GM19395 (cell line): ENCODE data around the gene ARHGAP24.

ENCODE experiments used
- ATAC-seq: cut with Tn5 transposase; IDR thresholded peaks from one replicate; pipeline ENCODE4 v1.9.1; 2021; ENCODE audit warnings: mild to moderate bottlenecking, moderate library complexity; ENCODE audit not compliant: unreplicated experiment

The ARHGAP24 gene

GRCh38 chr4:85474818-85475630 is at the start of gene ARHGAP24:
Gene ARHGAP24, plus strand, starts transcription at chr4:85475150.
- ATAC-seq: peak; percentile 95

- no peak for ATAC-seq
Measured at GRCh38 chr4:85426366-85426765, 48.6 kb upstream of the ARHGAP24 start.

GRCh38 chr4:85427123-85427522 is 47.8 kb upstream of the ARHGAP24 start:
- no peak for ATAC-seq

GRCh38 chr4:85430226-85430625 is 44.7 kb upstream of the ARHGAP24 start:
- ATAC-seq: no peak

- ATAC-seq: no peak
Measured at GRCh38 chr4:85430697-85431096, 44.3 kb upstream of the ARHGAP24 start.

DNA sequence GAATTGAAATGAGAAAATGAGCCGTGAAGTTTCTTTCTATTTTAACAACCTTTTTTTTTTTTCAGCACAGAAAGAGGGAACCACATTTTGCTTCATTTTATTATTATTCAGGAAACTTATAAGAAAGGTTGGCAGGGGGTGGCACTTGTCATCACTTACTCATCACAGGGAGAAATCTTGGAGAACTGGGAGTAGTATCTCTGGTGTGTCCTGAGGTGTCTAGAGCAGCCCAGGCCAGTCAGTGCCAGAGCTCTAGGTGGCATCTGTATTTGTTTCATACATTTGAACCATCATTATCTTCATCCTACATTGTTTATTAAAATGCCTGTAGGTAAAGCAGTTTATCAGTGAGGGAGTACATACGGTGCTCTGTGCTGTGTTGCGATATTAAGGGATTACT is 43.8 kb upstream of the ARHGAP24 start:
- ATAC-seq: no peak

DNA sequence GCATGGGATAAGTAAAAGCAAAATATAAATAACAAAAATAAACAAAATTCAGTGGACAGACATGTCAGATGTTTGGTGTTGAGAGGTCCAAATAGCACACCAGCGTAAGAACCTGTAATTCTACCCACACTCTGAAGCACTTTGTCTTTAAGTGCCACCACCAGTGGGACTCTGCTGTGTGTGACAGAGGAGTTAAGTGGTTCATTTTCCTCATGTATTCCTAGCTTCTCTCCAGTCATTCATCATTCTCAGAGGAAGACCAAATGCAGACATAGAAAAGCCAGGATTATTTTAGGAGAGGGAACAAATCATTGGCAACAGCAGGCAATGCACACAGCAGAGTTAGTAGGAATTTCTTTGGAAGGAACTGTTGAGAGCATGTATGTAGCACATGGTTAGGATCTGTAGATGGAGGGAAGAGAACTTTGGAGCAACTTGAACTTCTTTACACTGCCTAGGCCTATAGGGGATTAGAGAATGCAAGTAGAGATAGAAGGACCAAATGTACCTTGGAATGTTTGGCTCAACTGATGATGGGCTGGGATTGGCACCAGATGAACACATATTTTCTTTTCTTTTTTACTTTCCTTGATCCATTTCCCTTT is 43.0 kb upstream of the ARHGAP24 start:
- ATAC-seq: no peak

DNA sequence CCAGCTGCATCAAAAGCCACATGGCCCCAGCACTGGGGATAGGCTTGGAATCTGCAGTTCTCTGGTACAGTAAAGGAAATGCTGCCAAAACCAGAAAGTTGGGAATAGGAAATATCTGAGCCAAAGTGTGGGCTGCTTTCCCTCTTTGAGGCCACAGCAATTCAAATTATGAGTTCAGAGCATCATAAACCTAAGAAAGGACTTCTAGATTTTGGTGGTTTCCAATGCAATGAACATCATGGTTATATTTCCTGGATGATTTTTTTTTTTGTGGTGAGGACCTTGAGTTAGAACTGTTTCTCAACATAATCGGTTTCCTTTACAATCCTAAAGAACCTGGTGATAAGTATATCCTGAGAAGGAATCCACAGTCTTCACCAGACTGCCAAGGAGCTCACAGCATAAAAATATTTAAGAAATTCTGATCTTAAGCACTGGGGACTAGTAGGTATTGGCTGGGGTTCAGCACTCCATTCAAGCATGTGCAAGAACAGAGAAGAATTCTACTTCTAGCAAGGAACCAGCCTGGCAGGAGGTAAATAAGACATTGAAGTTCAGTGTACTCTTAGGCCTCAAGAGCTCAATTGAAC is 29.8 kb upstream of the ARHGAP24 start:
- no peak for ATAC-seq

DNA sequence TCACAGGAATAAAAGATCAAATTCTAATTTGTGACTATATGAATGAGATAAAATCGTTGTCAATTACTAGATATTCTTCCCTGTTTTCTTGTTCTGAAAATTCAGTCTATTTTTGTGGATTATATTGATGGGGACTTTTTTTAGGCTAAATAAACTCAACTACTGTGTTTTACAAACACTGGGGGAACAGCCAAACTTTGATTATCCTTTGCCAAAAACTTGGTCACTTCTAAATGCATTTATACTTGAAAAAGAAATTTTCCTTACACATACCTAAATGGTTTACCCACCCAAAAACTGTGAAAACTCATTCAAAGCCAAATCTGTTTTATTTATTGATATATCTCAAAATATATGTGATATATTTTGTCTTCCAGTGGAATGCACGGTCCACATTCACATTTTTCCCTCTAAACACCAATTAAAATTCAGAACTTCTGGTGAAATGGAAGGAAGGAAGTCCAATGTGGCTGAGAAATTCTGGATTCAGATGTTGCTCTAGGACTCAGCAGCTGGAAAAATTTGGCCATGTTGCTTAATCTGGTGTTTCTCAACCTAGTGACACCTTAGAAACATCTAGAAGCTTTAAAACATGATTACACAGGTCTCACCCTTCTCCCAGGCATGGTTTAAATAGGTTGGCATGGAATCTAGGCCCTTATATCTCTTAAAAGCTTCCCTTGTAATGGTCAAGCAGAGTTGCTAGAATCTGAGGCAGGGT is 28.6 kb upstream of the ARHGAP24 start:
- no peak for ATAC-seq

- peak; percentile 87 for ATAC-seq
Measured at GRCh38 chr4:85448906-85449890, 25.8 kb upstream of the ARHGAP24 start.

DNA sequence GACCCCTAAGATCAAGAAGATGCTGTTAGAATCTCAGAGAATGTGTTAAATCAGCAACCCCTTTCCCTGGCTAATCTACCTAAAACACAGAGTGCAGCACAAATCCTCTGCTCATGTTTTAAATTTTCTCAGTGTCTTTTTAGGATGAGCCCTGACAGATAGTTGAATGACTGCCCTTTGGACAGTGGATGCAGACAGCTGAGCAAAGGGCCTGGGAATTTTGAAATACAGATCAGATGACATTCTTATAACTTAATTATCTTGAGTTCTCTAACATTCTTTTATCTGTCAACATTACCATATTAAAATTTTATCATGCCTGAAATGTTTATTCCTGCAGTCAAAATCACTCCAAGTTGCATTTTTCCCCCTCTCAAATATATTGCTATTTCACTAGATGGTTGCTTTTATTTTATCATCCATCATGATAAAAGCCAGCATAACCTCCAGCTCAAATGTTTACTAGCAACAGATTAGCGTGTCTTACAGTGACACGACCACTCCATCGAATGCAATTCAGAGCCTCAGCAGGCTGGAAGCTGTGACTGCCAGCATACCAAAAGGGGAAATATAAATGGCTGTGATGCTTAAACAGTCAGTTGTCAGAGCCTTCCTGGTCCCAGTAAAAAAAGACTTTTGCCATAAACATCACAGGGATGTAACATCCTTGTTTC is 22.8 kb upstream of the ARHGAP24 start:
- ATAC-seq: no peak

DNA sequence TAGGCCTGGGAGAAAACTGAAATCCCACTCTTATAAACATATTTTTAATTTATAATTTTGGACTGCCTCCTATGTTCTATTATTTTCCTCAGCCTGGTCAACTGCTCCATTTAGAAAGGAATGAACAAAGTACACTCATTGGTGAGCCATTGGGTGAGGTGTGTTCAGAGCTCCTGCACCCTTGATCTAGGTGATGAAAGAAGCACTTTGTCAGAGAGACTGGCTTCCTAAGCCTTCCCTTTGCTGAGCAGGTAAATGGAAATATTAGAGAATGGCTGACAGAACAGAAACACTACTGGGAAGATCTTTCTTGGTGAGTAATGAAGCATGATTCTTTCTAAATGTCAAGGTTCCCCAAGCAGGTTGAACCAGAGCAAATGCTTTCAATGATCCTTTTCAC is 19.0 kb upstream of the ARHGAP24 start:
- ATAC-seq: no peak

DNA sequence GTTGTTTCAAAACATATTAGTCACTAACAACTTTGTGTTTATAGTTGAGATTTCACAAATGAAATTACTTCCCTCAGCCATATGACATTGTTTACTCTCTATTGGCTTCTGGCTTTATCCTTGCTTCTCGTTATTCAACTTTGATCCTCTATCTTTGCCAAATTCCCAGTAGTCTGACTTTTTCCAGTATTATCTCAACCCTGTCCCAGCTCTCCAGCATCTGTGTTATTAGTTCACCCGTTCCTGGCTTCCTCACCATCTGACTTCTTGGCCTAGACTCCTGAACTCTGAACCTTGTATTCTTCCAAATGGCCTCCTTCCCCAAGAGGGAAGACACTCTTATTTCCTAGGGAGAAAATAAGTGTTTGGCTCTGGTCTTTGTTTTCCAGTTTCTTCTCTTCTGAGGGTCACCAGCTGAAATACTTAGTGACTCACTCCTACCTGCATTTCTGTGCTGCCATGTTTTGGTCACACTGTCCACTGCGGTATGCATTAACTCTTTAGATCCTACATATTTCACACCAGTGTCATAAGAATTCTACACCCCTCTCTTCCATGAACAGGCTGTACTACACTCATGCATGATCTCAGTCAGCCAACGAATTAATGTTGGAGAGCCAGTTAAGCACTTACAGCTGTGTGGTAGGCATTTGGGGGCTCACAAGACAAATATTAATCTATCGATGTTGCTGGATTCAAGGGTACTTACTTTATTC is 17.0 kb upstream of the ARHGAP24 start:
- no peak for ATAC-seq

DNA sequence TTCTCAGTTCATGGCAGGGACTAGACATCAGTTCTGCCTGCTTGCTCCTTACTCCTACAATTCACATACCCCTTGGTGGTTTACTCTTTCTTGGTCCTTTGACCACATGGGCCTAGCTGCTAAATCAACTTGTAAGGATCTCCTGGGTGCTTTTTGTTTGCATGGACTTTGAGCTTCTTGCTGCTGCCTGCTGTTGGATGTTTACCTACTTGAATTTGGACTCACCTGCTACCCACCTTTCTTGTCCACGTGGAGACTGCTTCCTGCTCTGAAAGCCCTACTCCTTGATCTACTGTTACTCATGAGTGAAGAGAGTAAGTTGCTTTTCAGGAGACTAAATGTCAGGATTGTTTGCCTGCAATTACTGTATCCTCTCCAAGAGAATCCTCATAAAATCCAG is 15.2 kb upstream of the ARHGAP24 start:
- ATAC-seq: no peak

GRCh38 chr4:85474356-85474755 is 594 bp upstream of the ARHGAP24 start:
- no peak for ATAC-seq

GRCh38 chr4:85475631-85476233 is 782 bp downstream of the ARHGAP24 start:
- no peak for ATAC-seq

DNA sequence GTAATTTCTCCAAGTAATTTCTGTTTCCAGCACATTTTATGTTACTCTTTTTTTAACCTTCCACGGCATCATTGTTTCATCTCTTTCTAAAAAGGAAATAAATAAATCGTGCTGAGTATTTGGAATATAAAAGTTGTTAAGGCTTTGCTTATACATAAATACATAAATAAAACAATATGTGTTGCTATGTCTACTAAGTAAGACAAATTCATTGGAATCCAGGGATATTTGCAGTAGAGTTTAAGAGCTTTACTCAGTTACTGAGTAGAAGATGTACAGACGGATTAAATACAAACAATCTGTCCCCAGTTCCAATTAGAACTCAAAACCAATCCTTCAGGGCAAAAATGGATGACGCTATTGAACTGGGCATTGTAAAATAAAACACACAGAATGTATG is 1.4 kb downstream of the ARHGAP24 start:
- ATAC-seq: no peak

DNA sequence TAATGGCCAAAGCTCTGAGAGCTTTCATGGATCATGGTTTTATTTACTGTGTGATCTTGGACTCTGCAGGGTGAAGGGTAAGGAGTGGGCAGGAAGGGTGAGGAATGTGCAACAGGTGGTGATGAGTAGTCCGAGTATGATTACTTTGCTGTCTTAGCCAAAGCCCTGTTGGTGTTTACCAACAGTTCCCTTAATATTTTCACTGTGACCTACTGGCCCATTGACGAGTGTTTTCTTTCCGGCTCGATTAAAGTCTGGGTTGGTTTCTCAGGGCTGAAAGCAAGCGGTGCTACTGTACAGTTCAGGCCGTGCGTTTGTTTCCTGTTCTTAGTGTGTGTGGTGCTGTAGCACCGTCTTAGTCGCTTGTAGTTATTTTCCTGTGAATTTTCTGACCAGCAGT is 2.6 kb downstream of the ARHGAP24 start:
- no peak for ATAC-seq

DNA sequence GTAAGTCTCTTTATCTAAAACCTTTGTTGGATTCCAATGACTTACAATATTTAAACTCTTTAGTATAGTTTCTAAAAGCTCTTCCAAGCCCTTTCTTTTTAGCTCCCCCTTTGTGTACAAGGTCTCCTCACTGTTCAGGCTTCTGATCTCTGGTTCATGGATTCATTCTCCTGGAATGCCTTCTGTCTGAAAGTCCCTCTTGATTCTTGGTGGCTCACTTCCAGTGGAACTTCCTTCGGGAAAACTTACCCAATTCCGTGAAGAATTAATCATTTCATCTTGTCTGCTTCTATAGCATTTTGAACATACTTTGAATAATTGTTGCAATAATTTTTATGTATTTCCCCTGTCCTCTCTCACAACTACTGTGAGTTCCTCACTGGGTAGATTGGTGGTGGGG is 3.6 kb downstream of the ARHGAP24 start:
- no peak for ATAC-seq
